HCT116 (cell line): ENCODE data around the gene COPS7B. TPM values are rescaled to one million over a fixed set of nuclear protein-coding genes. Genes with fewer than 3 reads are reported as not detected.

Experiments
- ATAC-seq: fragments of 200-7000 bp; cut with Tn5 transposase; 2 replicates; pipeline ENCODE4 v1.9.1; 2020; ENCODE audit warnings: mild to moderate bottlenecking, moderate library complexity
- BruUV-seq: library from RNA; stranded (reverse); fragments of 400-500 nt; replicated peaks from 2 replicates; lab custom pipeline; 2021; lab: Mats Ljungman, UMichigan
- CTCF ChIA-PET: fragments of 300-600 bp; sonication (Branson Sonifier 250); formaldehyde crosslinking; loops from one replicate; lab custom pipeline; 2021; ENCODE audit warnings: antibody characterized with exemption; lab: Charles Lee
- POLR2A ChIA-PET: fragments of 300-600, 350-600 bp; sonication (Branson Sonifier 250); formaldehyde crosslinking; loops from one replicate; lab custom pipeline; 2021; ENCODE audit warnings: antibody characterized with exemption; lab: Charles Lee
- RAD21 ChIA-PET, 2 experiments: fragments of 300-600 bp; sonication (Branson Sonifier 250); formaldehyde crosslinking; loops; one replicate each; lab custom pipeline; 2023; ENCODE audit warnings: low total read pairs in 2 of 2; ENCODE audit not compliant: uncharacterized antibody in 2 of 2, unreplicated experiment in 2 of 2, low non-redundant PET in 1 of 2; lab: Charles Lee
- DNase-seq: peaks from one replicate; pipeline ENCODE4 v3.0.0-alpha.2; 2010; ENCODE audit warnings: low read depth, low spot score
- H2AFZ ChIP-seq: fragments of 200-600 bp; shearing (Covaris generic), sonication (generic); 2 replicates; pipeline ENCODE4 v1.6.1; 2017; ENCODE audit warnings: low read depth, mixed run types, mixed read lengths, antibody characterized with exemption, low read length; ENCODE audit not compliant: poor library complexity, severe bottlenecking
- H3K27ac ChIP-seq: 2 replicates; pipeline ENCODE4 v1.5.1; 2012; ENCODE audit warnings: low read depth, low read length
- H3K27me3 ChIP-seq: fragments of 200-600 bp; sonication (generic); 2 replicates; pipeline ENCODE4 v1.6.1; 2016; ENCODE audit warnings: mixed run types, low read length, mixed read lengths; ENCODE audit not compliant: insufficient read depth
- H3K36me3 ChIP-seq, 2 experiments: fragments of 200-500 bp in 1 of 2; fragments of 200-600 bp in 1 of 2; sonication (Bioruptor generic) in 1 of 2; sonication (generic) in 1 of 2; 2 replicates each; pipeline versions ENCODE4 v1.5.1 to v1.6.1; 2014 to 2016; ENCODE audit warnings: low read length in 2 of 2, inconsistent platforms in 1 of 2, mixed read lengths in 1 of 2, mixed run types in 1 of 2; ENCODE audit not compliant: insufficient read depth in 2 of 2, control insufficient read depth in 1 of 2
- H3K4me1 ChIP-seq, 2 experiments: fragments of 200-600 bp in 1 of 2; sonication (generic) in 1 of 2; 2 replicates each; pipeline versions ENCODE4 v1.5.1 to v1.6.1; 2012 to 2017; ENCODE audit warnings: low read length in 2 of 2, inconsistent platforms in 1 of 2, mild to moderate bottlenecking in 1 of 2, mixed read lengths in 1 of 2, mixed run types in 1 of 2, moderate library complexity in 1 of 2; ENCODE audit not compliant: insufficient read depth in 2 of 2, control insufficient read depth in 1 of 2
- H3K4me2 ChIP-seq: fragments of 200-600 bp; sonication (generic); 2 replicates; pipeline ENCODE4 v1.6.1; 2017; ENCODE audit warnings: mixed run types, low read length, mixed read lengths
- H3K4me3 ChIP-seq, 2 experiments: fragments of 200-600 bp in 1 of 2; sonication (generic) in 1 of 2; replicated peaks in 1 of 2; 2 replicates each; pipeline ENCODE4 v1.5.1; 2011 to 2016; ENCODE audit warnings: low read length in 2 of 2, control low read depth in 1 of 2, low read depth in 1 of 2, mild to moderate bottlenecking in 1 of 2, mixed read lengths in 1 of 2, mixed run types in 1 of 2
- H3K79me2 ChIP-seq: fragments of 200-600 bp; sonication (generic); 2 replicates; pipeline ENCODE4 v1.6.1; 2017; ENCODE audit warnings: mild to moderate bottlenecking, mixed run types, low read length, moderate library complexity, mixed read lengths; ENCODE audit not compliant: insufficient read depth
- H3K9ac ChIP-seq: fragments of 200-600 bp; sonication (generic); 2 replicates; pipeline ENCODE4 v1.6.1; 2016; ENCODE audit warnings: low read length, mixed read lengths
- H3K9me2 ChIP-seq: fragments of 200-600 bp; sonication (generic), shearing (Covaris generic); 2 replicates; pipeline ENCODE4 v1.6.1; 2017; ENCODE audit warnings: mixed run types, mild to moderate bottlenecking, moderate library complexity; ENCODE audit not compliant: insufficient read depth
- H3K9me3 ChIP-seq, 2 experiments: fragments of 200-500 bp in 1 of 2; fragments of 200-600 bp in 1 of 2; sonication (Bioruptor generic) in 1 of 2; sonication (generic) in 1 of 2; 2 replicates each; pipeline ENCODE4 v1.6.1; 2014 to 2017; ENCODE audit warnings: low read length in 2 of 2, mixed read lengths in 2 of 2, inconsistent platforms in 1 of 2, low read depth in 1 of 2, mild to moderate bottlenecking in 1 of 2, mixed run types in 1 of 2, moderate library complexity in 1 of 2; ENCODE audit not compliant: control insufficient read depth in 1 of 2, insufficient read depth in 1 of 2
- H4K20me1 ChIP-seq: fragments of 200-600 bp; sonication (generic), shearing (Covaris generic); 2 replicates; pipeline ENCODE4 v1.6.1; 2017; ENCODE audit warnings: mixed run types, mild to moderate bottlenecking, moderate library complexity; ENCODE audit not compliant: insufficient read depth
- CBX3 ChIP-seq: IDR thresholded peaks from 2 replicates; pipeline ENCODE4 v1.6.1; 2012; ENCODE audit warnings: low read depth
- EZH2phosphoT487 ChIP-seq: fragments of 200-600 bp; IDR thresholded peaks from 2 replicates; pipeline ENCODE4 v1.6.1; 2018; ENCODE audit warnings: antibody characterized with exemption, borderline replicate concordance
- FOSL1 ChIP-seq: IDR thresholded peaks from 2 replicates; pipeline ENCODE4 v1.6.1; 2012; ENCODE audit warnings: low read depth
- RAD21 ChIP-seq: IDR thresholded peaks from 2 replicates; pipeline ENCODE4 v1.6.1; 2012; ENCODE audit warnings: low read depth, mild to moderate bottlenecking
- intact Hi-C: fragments of 100-400 bp; cut with micrococcal nuclease; formaldehyde crosslinking; loops from 2 replicates; pipeline ENCODE4 v1.10.0; 2022
- total RNA-seq: library from RNA; stranded (reverse); gene quantifications from one replicate; pipeline ENCODE4 v1.2.1, GENCODE V29; 2021; ENCODE audit not compliant: unreplicated experiment
- TF ChIP-seq, protein P1 (sequence below): IDR thresholded peaks from 2 replicates; pipeline ENCODE4 v1.6.1; 2012

Gene COPS7B
- total RNA-seq, 1 experiment from 2014 or later = 52.9 TPM

DNA sequence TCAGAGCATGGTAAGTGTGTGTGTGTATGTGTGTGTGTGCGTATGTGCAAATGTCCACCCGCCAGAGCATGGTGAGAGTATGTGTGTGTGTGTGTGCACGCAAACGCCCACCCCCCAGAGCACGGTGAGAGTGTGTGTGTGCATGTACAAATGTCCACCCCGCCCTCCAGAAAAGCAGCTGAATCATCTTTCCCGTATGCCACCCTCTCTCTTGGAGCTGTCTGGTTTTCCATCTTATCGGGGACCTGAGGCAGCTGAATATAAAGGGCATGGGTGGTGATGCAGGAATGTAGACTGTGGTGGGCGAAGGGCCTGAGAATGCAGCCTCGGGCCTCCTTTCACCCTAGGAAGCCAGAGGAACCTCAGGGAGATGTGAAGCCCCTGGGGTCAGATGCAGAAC is 66.9 kb downstream of the COPS7B start:
- POLR2A ChIA-PET = no interaction called here
- Histone ChIP-seq H3K4me3 (no peak overlapping the region), H2AFZ (no peak overlapping the region), H3K27me3 (peaks cover 12% of the 10 kb centered on the region; the same call in 1 of the 2 replicates), H3K27ac (no peak overlapping the region), H3K9me3 (no peaks in the 10 kb centered on the region), H3K79me2 (no peaks in the 10 kb centered on the region), H3K9ac (no peak overlapping the region), H3K4me1 (no peaks in the 10 kb centered on the region), H4K20me1 (no peaks in the 10 kb centered on the region), H3K36me3 (no peaks in the 10 kb centered on the region), H3K4me2 (no peak overlapping the region), H3K9me2 (no peaks in the 10 kb centered on the region)
- RAD21 ChIA-PET = no interaction called here
- CTCF ChIA-PET = interaction anchor here (1.4 kb wide), 1 partner anchor 47 kb away, joined by 5 read pairs; no protein-coding TSS in a partner anchor
- no peak for ATAC-seq
- intact Hi-C loops = no loop called here
- DNase-seq = no peak
- no TSS peak for BruUV-seq
- TF ChIP-seq EZH2phosphoT487 = no peak
- TF ChIP-seq CBX3 = no peak
- TF ChIP-seq, protein P1, sequence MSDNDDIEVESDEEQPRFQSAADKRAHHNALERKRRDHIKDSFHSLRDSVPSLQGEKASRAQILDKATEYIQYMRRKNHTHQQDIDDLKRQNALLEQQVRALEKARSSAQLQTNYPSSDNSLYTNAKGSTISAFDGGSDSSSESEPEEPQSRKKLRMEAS = no peak

DNA sequence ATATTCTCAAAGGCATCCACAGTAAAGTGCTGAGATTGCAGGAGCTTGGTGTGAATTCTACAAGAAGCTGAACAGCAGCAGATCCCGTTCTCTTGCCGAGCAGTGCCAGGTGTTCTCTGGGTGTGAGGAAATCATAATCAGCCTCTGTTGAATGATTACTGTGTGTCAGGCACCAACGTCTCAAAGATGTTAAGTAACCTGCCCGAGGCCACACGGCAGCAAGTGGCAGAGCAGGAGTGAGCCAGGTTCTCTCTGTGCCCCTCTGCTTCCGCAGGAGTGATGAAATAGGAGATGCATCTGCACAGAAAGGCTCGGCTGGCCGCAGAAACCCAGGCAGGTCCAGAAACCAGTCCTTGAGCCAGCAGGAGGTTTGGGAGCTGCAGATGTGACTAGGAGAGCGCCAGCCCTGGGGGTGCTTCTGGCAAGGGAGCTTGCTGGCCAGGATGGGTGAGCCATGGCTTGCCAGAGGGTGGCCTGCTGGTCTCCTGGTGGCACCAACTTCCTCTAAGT is 68.4 kb downstream of the COPS7B start:
- ATAC-seq (no peak), DNase-seq (no peak)
- no peak overlapping the region for H3K9ac ChIP-seq
- no peak overlapping the region for H3K4me3 ChIP-seq
- RAD21 ChIA-PET = no interaction called here
- H3K79me2 ChIP-seq = no peaks in the 10 kb centered on the region
- H3K4me2 ChIP-seq = no peak overlapping the region
- POLR2A ChIA-PET = no interaction called here
- TF ChIP-seq RAD21 (no peak), FOSL1 (no peak)
- H3K27ac ChIP-seq = no peak overlapping the region
- no peak overlapping the region for H2AFZ ChIP-seq
- H3K9me3 ChIP-seq = no peaks in the 10 kb centered on the region
- H3K27me3 ChIP-seq = peaks cover 12% of the 10 kb centered on the region; the same call in 1 of the 2 replicates
- H3K36me3 ChIP-seq = no peaks in the 10 kb centered on the region
- CTCF ChIA-PET = no interaction called here
- no TSS peak for BruUV-seq
- no peaks in the 10 kb centered on the region for H4K20me1 ChIP-seq
- no peaks in the 10 kb centered on the region for H3K9me2 ChIP-seq
- intact Hi-C loops = no loop called here
- H3K4me1 ChIP-seq = no peaks in the 10 kb centered on the region
